Muscle of back (tissue), 11 donors: Measurements from ENCODE around the gene APRT. TPM values are rescaled to one million over a fixed set of nuclear protein-coding genes. Genes with fewer than 3 reads are reported as not detected.
"Not testable (repeated sequence)": the region's sequence is repeated elsewhere in the genome, so short reads cannot be mapped to it uniquely, and the experiment has no call there.

Experiments
- DNase-seq, 3 donors: peaks; one replicate each; pipeline versions ENCODE4 v3.0.0 to v3.0.0-alpha.2; 2013
- polyA plus RNA-seq, 10 donors: library from polyadenylated mRNA; unstranded; fragments of 120-200 nt; gene quantifications; one replicate each; pipeline ENCODE4 v1.2.1, GENCODE V29; 2013; ENCODE audit not compliant: insufficient read length in 10 of 10

APRT gene
- polyA plus RNA-seq, 10 donors, result 47.8 to 75.0 (median 62.4) TPM

DNA sequence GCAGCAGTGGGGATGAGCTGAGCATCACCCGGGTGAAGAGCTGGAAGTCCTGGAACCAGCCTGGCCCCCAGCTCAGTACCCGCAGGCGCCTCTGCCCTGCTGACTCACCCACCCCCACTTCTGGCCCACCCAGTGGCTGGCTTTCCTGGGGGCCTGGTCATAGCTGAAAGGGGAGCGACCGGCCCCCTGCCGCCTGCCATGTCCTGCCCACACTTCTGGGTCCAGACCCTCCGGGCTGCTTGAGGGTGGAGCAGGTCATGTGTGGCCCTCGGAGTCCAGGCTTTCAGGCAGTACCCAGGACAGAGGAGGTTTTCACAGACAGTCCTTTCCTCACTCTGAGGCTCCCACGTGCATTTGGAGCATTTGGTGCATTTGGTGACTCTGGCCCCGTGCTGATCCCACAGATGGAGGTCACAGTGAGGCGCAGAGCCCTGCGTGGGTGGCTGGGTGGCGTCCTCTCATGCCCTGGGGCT lies 19.6 kb downstream of the APRT start:
- no peak for DNase-seq

DNA sequence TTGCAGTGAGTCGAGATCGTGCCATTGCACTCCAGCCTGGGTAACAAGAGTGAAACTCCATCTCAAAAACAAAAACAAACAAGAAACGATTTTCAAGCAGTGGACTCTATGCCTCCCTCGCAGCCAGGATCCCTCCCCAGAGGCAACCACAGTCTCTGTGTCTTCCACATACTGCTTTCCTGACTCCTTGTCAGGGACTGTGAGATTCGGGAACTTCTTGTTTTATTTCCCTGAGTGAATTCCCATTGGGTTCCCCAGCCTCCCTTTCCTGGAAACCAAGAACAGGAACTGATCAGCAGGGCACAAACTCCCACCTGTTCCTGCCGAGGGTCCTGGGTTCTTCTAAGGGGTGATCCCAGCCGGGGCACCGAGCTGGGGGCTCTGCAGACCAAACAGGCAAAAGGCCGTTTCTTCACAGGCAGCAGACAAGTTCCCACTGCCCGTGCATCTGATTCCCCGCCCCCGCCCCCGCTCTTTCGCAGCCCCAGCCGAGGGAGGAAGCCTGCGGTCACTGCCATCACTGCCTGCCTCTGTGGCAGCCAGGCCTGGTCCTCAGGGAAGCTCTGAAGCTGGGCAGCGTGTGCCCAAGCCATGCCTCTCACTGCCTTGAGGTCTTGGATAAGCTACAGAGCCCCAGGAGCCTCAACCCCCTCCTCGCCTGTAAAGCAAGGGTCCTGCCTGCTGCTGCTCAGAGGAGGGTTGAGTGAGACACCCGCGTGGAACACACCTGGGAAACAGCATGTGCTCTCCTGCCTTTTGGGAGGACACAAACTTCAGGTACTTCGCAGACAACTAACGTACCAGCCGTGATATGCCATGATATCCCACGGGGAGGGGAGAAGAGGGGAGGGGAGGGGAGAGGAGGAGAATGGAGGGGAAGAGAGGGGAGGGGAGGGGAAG lies 21.2 kb downstream of the APRT start:
- no peak for DNase-seq

DNA sequence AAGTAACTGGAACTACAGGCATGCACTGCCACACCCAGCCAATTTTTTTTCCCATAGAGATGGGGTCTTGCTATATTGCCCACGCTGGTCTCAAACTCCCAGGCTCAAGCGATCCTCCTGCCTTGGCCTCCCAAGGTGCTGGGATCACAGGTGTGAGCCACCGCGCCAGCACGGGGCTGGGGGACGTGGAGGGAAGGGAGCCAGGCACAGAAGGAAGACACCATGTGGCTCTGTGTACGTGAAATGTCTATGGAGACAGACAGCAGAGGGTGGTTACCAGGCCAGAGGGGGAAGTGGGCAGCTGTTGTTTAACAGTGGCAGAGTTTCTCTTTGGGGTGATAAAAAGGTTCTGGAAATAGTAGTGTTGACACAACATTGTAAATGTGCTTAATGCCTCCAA lies 22.1 kb downstream of the APRT start:
- DNase-seq, result no peak

DNA sequence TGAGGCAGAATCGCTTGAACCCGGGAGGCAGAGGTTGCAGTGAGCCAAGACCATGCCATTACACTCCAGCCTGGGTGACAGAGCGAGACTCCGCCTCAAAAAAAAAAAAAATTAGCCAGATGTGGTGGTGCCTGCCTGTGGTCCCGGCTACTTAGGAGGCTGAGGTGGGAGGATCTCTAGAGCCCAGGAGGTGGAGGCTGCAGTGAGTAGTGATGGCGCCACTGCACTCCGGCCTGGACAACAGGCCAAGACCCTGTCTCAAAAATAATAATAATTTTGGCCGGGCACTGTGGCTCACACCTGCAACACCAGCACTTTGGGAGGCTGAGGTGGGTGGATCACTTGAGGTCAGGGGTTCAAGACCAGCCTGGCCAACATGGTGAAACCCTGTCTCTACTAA lies 23.0 kb downstream of the APRT start:
- not testable (repeated sequence) for DNase-seq

DNA sequence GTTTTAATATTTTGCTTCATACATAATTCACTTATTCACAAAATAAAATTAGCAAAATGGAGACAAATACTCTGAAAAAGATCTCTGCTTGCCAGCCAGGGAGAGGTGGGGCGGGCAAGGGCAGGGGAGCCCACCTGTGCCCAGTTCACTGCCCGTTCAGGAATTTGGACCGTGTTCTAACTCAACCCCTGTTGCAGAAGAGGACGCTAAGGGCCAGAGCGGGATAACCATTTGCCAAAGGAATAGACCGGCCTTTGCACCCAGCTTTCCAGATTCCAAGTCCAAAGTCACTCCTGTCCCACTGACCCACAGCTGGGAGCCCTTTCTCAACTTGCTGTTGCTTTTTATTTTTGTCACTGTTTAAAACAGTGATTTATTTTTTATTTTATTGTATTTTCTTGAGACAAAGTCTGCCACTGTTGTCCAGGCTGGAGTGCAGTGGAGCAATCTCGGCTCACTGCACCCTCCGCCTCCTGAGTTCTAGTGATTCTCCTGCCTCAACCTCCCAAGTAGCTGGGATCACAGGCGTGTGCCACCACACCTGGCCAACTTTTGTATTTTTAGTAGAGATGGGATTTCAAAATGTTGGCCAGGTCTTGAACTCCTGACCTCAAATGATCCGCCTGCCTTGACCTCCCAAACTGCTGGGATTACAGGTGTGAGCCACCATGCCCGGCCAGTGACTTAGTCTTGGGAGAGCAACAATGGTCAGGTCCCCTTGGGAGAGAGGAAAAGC lies 24.0 kb downstream of the APRT start:
- no peak for DNase-seq

DNA sequence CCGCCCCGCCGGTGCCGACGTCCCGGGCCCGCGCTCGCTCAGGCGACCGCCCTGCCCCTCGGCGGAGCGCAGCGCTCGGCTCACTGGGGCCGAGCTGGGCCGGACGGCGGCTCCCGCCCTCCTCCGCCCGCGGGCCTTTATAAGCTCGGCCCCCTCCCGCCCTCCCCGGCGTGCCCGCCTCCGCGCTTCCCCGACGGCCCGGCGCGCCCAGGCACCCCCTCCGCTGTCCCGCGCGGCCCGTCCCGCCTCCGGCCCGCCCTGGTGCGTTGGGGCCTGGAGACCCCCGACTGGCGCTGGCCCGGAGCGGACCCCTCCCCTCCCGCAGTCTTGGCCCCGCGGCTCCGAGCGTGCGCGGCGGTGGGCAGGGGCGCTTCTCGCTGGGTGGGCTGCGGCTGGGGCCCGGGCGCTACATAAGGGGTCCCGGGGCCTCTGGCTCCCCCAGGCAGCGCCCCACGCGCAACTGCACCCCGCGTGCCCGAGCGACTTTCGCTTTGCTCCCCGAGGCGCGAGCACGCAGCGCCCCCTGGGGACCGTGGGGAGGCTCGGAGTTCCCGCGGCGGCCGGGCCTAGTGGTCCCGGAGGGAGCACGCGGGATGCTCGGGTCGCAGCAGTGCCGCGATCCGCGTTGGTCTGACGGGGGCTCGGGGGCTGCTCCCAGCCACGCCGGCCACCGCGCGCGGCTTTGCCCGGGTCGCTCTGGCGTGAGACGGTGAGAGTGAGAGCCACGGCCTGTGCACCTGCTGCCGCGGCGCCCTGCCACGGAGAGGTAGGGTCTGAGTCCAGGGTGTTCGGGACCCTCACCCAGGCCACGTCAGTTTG lies 26.4 kb downstream of the APRT start, which contains the start of gene PIEZO1:
PIEZO1 (minus strand) TSS at position 115 of the 819 bp plus-strand sequence. CDS start 256 bp downstream, outside the sequence.
- peak in 2 of 3 donors; percentile 75 to 82 for DNase-seq

DNA sequence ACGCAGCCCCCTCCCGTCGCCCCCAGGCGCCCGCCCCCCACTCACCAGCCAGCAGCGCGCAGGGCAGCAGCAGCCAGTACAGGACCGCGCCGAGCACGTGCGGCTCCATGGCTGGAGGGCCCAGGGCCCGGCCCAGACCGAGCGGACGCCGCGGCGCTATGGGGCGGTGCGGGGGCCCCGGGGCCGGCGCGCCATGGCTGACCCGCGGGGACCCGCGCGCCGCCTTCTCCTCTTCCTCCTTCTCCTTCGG lies 26.9 kb downstream of the APRT start:
- DNase-seq, result no peak

DNA sequence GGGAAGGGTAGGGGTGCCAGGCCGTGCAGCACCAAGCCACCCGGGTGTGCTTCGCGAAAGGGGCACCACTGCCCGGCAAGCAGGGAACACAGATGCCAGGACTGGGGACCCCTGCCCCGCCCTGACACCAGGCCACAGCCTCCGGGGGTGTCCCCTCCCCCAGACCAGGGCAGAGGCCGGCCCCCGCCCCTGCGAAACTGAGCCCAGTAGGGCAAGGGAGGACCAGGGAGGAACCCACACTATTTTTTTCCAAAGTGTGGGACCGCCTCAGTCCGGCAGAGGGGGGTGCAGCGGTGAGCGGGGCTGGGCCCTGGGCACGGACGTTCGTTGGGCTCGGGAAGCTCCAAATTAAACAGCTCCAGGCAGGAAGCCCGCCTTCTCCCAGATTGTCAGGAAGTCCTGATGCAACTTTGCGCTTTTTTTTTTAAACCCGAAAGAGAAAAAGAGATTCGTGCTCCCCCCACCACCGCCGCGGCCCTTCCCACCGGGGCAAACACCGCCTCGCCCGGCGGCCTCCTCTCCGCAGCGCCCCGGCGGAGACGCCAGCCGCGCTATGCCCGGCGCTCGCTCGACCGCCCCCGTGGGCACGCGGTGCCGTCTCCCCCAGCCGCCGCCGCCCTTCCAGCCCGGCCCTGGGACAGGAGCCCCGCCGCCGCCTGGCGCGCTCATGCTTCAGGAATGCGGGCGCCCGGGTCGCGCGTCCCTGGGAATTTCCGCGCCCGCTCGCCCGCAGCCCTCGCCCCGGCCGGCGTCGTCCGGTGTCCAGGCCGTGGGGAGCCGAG lies 27.5 kb downstream of the APRT start:
- DNase-seq, result peak; percentile 63 to 84 (median 73)

DNA sequence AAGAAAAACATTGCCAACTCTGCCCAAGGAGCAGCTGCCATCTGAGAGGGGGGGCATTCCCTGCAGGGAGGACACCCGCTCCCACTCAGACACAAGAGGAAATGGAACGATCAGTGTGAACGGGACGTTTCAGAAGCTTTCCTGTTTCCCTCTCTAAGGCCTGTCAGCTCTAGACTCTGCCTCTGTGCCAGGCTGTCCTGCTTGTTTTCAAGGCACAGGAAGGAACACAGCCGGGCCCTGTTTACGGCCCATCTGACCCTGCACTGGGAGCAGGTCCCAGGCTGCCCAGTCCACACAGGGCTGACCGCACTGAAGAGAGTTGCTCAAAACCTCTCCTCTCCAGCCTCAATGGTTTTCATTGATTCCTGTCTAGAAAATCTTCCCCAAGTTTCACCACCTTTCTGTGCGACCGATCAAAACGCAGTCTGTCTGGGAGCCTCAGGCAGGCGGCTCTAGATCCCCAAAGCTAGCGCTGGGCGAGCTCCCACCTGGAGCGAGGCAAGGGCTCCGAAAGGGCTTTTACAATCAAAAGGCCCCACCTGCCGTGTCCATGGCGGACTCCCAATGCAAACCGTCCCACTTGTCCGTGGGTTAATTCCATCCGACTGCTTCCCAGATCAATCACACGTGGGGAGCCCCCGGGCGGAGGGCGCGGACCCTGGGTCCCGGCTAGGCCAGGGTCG lies 28.2 kb downstream of the APRT start:
- DNase-seq, result peak in 1 of 3 donors; percentile 51

DNA sequence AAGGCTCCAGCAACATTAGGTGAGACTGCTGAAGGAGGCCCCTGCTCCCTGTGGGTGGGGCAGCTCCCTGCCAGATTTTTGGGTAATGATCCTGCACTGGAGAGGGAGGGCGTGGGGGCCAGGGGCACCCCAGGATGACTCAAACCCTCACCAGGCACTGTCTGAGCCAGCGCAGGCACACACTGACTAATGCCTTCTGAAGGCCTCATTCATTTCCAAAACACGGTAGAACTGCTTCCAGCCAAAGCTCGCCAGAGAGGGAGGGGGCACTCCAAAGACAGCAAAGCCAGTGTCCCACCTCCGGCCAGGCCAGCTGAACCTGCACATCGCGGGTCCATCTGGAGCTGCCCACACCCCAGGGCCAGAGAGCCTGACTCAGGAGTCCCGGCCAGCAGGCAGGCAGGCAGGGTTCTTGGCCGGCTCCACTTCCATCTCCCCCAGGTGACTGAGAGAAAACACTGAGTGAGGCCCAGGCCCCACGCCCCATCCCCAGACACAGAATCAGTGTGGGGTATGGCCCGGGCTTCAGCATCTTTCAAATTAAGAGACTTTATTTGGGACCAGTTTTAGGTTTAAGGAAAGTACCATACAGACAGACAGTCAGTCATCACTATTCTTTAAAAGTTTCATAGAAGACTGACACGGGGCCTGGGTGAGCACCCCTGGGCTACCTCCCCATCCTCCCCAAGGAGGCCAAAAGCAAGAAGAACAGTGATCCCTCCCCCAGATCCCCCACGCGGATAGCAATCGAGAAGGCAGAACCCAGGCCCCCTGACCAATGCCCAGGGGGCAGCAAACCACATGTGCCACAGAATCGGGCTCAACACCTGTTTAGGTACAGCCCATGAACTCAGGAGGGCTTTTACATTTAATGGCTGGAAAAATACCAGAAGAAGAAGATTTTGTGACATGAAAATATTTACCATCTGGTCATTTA lies 29.0 kb downstream of the APRT start:
- DNase-seq, result no peak

DNA sequence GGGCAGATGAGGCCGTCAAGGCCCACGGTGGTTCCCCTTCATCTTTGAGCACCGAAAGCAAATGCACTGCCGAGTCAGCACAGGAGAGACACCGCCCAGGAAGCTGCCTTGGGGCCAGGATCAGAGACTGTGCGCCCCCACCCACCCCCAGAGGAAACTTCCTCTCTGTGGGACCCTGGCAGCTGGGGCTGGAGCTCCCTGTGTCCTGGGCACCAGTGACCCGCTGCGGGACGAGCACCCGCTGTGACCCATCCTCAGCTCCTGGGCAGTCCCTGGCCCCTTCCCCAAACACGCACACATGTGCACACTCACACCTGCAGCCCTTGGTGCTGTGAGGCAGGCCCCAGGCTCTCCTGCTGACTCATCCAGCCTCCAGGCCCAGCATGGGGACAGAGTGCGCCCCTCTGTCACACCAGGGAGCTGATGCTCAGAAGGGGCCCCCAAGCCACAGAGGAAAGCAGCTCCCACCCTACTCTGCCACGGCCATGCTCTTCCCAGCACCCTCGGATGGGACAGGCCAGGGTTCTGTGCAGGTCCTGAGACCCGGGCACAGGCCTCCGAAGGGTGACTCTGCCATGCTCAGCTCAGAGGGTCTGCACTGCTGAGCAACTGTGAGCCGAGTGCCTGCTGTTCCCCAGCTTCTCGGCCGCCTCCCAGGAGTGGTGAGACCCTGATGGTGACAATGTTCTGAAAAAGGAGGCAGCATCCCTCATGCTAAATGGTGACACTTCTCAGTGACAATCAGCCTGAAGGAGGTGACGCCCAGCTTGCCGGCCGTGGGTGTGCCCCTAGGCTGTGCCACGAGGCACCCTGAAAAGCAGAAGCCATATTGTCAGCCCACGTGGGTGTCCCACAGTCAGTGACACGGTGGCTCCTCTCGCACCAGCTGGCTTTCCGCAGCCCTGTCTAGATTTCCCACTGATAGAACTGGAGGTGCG lies 30.3 kb downstream of the APRT start:
- no peak for DNase-seq

DNA sequence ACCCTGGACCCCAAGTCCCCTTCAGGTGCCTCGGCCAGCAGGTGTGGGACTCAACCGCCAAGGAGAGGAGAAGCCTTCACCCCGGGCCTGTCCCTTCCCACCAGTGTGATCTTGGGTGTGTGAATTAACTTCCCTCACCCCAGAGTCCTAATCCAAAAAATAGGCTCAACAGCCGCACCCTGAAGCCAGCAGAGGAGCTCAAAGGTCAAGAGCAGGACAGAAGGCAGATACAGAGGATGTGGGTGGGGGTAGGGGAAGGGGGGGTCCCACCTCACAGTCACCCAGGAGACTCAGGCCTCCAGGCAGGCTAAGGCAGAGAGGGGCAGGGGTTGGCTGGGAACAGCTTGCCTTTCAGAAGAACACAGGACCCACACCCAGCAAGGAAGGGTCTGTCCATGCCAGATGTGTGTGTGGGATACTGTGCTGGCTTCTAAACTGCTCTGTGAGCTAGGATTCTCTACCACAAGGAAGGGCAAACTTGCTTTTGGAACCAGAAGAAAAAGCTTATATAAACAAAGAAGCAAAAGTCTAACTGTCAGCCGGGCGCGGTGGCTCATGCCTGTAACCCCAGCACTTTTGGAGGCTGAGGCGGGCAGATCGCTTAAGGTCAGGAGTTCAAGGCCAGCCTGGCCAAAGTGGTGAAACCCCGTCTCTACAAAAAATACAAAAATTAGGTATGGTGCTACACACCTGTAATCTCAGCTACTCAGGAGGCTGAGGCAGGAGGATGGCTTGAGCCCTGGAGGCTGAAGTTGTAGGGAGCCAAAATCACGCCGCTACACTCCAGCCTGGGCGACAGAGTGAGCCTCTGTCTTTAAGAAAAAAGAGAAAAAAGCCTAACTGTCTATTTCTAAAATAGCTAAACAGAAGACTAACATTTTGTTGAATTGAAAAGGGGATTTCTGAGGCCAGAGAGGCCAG lies 31.3 kb downstream of the APRT start:
- no peak for DNase-seq

DNA sequence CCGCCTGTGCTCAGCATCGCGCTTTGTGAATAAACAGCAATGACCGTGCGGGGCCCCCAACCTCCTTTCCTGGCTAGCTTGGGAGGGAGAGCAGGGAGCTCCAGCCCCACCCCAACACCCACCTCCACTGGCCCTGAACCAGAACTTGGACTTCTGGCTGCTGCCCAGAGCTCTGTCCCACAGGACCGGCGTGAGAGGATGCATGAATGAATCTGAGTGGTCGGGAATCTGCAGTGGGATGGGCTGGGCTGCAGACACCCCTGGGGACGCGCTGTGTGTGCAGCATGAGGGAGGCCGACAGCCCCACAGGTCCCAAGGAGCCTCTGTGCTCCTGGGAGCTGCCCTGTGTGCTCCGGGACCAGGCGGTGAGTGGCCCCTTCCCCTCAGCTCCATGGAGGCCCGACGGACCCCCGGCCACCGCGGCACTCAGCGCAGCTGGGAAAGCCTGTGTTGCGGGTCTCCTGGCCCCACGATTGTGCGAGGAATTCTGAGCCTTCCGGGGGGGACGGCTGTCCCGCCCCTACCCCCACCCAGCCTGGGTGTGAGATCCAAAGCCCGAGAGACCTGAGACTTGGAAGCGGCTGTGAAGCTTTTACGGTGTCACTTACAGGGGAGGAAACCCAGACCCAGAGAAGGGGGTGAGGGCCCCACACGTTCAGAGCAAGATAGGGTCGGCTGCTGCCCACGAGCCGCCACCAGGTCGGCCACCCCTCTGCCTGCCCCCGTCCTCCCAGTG lies 32.2 kb downstream of the APRT start:
- DNase-seq, result peak in 1 of 3 donors; percentile 48

DNA sequence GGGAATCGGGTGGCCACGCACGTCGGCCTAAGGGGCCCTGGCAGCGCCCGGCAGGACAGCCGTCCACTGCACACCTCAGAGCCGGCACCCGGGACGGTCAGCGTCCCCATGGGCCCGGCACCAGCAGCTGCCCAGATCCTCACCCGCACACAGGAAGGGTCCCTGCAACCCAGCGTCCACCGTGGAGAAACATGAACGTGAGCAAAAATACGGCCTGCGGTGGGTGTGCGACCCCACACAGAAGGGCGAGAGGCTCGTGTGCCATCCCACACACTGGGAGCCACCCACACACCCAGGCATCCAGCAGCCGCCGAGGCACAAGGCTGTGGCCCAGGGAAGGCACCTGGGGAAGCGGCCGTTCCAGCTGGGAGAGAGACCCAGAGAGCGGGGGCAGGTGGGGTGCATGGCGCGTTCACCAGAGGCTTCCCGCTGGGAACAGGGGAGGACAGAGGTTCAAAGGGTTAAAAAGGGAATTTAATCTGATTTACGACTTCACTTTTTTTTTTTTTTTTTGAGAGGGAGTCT lies 33.1 kb downstream of the APRT start:
- no peak for DNase-seq

DNA sequence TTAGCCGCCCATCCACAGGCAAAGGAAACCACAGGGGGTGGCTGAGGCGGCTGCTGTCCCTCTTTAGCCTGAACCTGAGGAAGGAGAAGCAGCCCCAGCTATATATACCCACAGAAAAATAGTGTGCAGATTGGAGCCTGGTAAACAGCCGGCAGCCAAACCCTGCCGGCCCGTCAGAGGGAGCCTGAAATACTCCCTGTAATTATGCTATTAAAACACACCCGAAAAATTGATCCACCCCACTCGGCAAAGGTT lies 33.5 kb downstream of the APRT start:
- no peak for DNase-seq

DNA sequence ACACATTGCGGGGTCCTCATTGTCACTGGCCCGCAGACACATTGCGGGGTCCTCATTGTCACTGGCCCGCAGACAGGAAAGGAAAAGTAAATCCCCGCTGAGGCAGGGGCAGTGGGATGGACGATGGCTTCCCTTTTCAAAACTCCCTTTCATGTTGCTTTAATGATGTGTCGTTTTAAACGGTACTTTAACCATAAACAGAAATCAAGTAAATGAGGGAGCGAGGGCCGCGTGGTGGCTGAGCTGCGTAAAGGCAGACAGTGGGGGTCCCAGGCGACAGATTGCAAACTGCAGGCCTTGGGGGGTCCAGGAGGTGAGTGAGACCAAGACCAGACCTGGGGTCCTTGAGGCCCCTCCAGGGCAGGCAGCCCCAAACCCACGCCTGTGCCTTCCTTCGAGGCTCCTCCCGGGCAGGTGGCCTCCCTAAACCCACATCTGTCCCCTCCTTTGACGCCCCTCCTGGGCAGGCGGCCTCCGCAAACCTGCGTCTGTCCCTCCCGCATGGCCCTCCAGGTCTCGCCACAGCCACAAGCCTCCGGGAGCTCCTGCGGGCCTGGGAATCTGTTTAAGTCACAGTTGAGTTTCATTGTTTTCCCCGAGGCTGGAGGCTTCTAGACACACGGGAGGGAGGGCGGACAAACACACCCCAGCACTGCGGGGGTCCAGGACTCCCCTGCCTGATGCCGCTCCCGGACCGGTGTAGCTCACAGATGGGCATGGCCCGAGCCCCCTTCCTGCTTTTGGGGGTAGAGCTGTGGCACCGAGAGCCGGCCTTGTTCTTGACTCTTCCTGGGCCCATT lies 34.1 kb downstream of the APRT start:
- DNase-seq, result no peak
